ENCODE results near the gene YPEL1.
"Not testable (repeated sequence)": the region's sequence is repeated elsewhere in the genome, so short reads cannot be mapped to it uniquely, and the experiment has no call there.

YPEL1 gene

DNA sequence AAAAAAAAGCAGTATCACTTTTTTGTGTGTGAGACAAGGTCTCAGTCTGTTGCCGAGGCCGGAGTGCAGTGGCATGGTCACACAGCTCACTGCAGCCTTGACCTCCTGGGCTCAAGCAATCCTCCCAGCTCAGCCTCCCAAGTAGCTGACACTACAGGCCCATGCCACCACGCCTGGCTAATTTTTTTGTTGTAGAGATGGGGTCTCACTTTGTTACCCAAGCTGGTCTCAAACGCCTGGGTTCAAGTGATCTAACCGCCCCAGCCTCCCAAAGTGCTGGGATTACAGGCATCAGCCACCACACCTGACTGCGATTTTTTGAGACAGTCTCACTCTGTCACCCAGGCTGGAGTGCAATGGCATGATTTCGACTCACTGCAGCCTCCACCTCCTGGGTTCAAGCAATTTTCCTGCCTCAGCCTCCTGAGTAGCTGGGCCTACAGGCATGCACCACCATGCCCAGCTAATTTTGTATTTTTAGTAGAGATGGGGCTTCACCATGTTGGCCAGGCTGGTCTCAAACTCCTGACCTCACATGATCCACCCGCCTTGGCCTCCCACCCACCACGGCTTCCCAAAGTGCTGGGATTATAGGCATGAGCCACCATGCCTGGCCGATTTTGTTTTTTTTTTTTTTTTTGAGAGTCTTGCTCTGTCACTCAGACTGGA lies 15.3 kb downstream of the YPEL1 start:
- DNase-seq = not testable (repeated sequence)

DNA sequence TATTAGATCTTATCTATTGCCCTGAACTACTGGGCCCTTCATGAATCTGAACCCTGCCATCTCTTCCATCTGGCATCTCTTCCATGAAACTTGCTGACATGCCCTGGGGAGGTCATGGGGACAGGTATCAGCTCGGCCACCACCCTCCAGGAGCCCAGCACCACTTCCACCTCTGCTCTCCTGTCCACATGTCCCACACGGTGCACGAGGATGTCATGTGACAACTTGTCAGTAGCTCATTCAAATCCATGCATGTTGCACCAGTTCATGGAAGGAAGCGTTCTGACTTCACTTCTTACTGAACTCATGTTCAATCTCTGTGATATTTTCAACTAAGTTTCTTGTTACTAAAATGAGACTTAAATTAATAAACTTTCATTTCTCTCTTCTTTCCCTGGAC lies 16.6 kb downstream of the YPEL1 start:
- peak; percentile 9 for DNase-seq

DNA sequence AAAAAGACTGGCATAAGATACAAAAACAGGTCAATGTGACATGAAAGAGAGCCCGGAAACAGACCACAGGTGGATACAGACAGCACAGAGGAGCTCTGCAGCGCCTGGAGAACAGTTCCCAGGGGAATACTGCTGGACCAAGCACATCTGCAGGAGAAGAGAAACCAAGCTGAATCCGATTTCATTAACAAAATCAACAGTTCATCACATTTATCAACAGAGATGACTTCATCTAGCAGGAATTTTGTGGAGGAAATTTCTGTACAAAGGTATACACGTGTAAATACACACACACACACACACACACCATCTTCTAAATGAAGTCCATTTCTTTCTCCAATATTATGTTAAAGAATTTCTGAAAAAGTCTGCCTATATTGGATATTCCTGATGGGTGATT lies 17.1 kb downstream of the YPEL1 start:
- DNase-seq = no peak

DNA sequence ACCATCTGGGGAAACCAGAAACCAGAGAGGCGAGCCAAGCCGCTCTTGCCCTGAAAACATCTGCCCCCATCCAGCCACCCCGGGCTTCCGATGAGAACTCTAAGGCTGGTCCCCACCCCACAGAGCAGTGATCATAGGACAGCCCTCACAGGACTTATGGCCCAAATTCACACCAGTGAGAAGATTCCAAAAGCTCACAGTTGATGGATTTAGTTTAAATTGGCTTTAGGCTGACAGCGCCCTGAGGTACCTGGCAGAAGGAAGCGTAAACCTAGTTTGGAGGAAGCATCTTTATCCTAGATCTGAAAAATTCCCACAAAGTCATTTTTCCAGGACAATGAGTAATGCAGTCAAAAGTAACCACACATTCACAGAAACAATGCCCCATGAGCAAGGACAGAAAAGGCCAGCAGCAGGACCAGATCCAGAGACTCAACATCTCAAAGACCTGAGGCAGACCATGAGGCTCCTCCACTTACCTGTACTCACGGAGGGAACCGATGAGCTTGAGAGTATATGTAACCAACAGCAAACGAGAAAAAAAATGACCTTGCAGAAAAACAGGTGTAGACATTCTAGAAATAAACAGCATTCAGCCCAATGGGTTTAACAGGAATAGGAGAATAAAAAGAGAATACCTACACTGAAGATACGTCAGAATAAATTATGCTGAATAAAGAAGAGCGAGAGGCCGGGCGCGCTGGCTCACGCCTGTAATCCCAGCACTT lies 19.0 kb downstream of the YPEL1 start:
- peak; percentile 61 for DNase-seq

DNA sequence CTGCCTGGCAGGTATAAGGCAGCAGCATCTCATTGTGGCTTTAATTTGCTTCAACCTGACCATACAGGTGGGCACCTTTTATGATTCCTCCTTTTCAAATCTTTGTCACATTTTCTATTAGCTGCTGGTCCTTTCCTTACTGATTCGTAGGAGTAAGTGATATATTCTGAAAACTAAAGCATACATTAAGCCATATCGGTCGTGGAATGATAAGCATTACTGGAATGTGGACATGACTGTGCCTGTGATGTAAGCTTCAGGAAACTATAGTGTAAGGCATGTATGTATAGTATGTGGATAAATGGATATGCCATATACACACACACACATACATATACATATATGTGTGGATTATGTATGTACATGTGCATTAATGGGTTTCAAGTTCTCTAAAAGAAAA lies 20.8 kb downstream of the YPEL1 start:
- DNase-seq = no peak

DNA sequence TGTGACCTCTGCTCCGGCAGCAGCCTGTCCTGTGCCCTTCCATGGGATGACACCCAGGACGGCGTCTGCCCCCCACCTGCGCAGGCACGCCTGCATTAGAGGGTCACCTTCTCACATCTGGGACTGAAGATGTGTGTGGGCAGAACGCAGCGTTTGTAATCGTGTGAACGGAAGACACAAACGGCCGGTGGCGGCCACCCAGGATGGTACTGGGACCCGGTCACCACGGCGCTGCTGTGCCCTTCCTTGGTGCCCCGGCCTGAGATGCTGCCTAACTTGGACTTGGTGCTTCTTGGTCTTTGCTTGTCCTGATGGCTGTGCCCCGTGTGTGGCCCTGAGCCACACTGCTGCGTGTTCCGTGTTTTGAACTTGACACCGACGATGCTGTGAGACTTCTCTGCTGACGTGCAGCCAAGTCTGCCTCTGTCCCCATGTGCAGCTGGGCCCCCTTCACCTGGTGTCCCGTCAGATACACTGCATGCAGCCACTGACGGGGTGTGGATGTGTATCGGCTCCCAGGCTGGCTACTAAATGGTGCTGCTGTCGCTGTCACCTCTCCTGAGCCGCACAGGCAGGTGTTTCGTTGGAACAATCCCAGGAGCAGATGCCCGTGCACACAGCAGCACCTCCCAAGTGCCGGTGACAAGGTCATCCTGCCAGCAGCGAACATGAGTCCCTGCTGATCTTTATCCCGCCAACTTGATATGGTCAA lies 21.4 kb downstream of the YPEL1 start:
- peak; percentile 42 for DNase-seq

DNA sequence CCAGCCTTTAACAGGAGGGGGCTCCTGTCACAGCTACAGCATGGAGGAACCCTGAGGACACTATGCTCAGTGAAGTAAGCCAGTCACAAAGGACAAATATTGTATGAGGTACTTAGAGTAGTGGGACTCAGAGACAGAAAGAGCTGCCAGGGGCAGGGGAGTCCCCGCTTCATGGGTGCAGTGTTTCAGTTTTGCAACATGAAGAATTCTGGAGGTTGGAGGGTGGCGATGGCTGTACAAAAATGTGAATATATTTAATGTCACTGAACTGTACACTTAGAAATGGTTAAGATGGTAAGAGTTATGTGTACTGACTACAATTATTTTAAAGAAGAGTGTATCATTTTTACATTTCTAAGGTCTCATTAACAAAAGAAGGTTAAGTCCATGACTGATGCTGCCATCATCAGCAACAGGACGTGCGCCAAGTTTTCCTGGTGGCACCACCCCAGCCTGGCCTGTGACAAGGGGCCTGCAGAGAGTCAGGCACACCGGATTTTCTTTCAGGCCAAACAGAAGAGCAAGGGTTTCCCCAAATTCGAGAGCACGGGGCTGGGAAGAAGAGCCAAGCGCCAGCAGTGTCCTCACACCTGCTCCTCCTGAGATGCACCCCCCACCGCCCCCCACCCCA lies 22.1 kb downstream of the YPEL1 start:
- DNase-seq = no peak

DNA sequence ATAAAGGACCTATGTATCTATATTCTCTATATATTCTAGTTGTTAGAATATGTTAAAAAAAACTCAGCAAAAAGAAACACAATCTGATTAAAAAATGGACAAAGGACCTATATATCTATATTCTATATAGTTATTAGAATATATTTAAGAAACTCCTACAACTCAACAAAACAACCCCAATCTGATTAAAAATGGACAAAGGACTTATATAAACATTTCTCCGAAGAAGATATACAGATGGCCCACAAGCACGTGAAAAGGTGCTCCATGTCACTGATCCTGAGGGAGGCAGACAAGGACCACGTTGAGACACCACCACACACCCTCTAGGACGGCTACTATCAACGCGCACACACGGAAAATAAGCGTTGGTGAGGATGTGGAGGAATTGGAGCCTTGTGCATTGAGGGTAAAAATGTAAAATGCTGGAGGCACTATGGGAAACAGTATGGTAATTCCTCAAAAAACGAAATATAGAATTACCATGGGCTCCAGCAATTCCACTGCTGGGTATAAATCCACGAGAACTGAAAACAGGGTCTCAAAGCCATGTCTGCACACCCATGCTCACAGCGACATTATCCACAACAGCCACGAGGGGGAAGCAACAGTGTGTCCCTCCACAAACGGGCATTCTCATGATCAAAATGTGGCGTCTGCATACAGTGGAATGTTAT lies 22.7 kb downstream of the YPEL1 start:
- peak; percentile 90 for DNase-seq

DNA sequence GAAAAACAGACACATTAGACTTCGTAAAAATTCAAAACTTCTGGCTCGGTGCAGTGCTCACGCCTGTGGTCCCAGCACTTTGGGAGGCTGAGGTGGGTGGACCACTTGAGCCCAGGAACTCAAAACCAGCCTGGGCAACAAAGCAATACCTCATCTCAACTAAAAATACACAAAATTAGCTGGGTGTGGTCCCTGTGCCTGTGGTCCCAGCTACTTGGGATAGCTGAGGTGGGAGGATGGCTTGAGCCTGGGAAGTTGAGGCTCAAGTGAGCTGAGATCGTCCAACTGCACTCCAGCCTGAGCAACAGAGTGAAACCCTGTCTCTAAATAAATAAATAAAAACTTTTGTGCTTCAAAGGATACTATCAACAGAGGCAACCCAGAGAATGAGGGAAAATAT lies 23.7 kb downstream of the YPEL1 start:
- no peak for DNase-seq

DNA sequence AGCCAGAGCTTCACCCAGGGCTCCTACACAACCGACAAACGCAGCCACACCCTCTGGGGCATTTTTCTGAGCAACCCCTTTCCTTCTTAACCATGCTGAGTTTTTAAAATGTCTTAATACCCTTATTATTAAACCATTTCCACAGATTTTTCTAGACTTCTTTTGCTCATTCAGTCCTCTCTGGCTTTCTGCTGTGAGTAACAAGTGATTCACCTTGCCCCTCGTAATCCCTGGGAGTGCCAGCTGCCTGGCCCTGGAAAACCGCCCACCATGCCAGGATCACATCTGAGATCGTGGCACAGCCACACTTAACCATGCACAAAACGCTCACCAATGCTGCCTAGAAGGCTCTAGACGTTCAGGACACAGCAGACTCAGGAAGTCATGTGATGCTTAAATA lies 25.4 kb downstream of the YPEL1 start:
- no peak for DNase-seq

DNA sequence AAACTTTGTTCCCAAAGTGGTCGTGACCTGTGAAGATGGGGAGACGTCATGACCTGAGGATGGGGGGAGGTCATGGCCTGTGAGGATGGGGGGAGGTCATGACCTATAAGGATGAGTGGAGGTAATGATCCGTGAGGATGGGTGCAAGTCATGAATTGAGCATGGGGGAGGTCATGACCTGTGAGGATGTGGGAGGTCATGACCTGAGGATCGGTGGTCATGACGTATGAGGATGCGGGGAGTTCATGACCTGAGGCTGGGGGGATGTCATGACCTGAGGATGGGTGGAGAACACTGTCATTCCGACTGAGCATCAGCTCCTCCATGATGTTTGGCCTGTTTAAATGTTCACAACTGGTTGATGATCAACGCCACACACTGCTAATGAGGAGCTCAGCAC lies 25.9 kb downstream of the YPEL1 start:
- no peak for DNase-seq

DNA sequence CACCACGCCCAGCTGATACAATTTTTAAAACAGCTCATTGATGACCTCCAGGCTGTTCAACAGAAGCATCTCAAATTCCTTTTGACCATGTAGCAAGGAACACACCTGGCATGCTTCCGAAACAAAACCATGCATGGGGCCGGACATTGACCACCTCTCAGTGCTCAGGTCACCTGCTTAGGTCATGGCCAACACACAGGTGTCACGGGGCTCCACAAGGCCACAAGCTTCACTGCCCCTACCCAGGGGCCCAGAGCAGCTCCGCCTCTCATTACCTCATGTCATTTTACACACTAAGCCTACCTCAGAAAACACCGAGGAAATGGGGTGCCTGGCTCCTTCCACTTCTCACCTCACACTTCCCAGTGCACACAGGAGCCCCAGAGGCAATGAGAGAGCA lies 26.6 kb downstream of the YPEL1 start:
- DNase-seq = no peak

DNA sequence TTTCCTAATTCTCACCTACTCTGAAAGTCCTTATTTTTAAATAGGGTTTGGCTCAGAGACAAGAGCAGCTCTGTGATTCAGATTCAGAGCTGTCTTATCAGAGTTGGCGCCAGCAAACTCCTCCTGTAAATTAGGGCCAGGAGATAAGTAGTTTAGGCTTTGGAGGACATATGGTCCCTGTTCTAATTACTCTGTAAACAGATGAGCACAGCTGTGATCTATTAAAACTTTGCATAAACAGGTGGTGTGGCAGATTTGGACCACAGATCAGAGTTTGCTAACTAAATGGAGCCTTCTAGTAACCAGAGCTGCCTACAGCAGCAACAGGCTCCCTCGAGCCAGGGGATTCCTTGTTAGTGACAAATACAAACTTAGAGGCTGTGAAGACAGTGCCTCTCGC lies 27.9 kb downstream of the YPEL1 start:
- DNase-seq = peak; percentile 98

DNA sequence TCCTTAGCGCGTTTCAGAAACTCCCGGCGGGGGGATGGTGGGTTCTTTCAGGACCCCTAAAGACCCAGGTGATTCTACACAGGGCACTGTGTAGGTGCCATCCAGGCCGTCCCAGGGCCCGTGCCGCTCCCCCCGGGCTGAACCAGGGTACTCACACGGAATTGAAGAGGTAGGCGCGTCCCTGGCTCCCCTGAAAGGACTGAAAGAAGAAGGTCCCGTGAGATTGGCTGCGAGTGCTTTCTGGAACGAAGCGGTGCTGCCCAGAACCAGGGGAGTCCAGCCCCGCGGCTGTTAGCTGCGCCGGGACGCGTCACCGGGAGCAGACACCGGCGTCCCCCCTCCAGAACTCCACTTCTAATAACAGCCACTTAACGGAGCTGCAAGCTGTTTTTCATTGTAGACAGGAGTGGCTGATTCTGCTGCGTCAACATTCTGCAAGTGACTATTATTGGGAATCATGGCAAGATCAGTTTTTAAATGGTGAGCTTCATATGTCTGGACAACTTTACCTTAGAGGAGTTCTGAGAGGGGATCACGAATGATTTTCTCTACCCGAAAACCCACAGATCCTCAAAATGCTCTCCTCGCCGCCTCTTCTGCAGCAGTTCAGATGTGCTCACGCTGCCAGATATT lies 31.8 kb downstream of the YPEL1 start:
- no peak for DNase-seq

DNA sequence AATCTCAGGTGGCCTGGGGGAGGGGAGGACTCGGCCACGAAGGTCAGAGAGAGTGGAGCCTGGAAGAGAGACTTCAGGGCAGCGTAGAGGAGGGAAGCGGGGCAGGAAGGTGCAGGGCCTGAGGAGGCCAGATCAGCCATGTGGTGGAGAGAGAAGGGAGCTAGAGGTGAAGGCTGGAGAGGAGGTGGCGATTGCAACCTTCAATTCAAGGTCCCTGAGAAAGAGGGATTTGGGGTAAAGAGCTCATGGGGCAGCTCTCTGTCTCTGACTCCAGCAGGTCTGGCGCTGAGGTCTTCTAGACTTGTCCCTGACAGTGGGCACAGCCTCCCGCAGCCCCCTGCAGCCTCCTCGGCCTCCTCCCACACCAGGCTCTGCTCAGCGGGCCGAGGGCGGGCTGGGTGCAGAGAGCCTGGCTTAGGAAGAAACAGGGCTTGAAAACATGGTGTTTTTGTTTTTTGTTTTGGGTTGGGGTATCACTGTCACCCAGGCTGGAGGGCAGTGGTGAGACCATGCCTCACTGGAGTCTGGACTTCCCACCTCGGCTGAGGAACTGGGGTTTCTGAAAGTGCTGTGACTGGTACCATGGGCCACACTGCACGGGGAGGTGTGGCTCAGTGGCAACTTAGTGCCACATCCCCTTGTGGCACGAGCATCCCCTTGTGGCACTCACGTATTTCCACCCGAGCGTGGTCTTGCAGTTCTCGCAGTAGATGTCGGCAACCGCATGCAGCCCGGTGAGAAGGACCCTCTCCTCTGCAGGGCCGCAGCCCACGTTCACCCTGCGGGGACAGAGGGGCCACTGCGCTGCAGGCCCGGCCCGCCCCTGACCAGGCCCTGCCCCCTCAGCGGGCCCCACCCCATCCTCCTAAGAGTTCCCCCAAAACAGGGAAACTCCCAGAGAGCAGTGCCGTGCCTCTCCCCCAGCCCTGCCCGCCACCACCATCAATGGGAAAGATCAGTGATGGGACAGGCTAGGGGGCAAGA lies 32.6 kb downstream of the YPEL1 start:
- no peak for DNase-seq

DNA sequence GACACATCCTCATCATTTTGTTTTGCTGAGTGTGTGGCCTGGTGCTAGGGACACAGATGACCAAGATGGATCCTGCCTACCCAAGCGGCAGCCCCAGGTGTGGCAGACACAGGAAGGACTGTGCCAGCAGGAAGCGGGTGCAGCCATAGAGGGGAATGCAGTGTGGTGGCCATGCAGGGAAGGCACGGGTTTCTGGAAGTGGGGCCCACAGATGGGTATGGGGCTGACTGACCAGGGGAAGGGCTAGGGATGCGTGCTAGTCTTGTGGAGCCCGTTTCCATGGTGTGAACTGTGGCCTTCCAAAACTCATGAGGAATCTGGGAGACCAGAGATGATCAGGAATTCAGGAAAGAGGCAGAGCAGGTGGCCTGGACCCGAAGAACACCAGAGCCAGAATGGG lies 33.5 kb downstream of the YPEL1 start:
- DNase-seq = no peak

DNA sequence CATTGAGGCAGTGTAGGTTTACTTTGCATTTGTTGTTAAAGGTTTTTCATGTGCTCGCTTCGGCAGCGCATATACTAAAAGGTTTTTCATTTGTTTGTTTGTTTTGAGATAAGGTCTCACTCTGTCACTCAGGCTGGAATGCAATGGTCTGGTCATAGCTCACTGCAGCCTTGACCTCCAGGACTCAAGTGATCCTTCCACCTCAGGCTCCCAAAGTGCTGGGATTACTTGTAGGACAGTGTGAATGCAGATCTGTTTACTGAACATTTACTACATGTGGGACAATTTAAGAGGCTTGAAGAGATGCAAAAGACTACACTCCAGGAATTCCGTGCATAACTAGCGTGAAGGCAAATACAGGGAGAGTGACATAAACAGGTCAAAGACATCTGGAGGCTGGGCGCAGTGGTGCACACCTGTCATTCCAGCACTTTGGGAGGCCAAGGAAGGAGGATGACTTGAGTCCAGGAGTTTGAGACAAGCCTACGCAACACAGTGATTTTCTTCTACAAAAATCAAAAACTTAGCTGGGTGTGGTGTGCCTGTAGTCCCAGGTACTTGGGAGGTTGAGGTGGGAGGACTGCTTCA lies 34.1 kb downstream of the YPEL1 start:
- no peak for DNase-seq

DNA sequence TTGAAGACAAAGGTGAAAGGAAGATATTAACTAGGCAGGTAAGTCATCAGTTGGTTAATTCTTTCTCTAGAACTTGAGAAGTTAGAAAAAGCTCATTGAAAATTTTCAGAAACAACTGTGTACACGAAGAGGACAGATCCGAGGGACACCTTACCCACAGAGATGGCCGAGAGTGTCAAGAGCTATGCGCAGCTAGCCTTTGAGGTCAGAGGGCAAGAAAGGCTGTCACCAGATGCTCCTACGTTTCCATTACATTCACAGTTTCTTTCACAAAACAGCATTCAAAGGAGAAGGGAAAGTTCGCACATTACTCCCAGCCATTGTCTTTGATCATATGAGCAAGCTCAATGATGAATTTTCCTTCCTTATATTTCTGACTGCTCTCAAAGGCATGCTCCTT lies 34.8 kb downstream of the YPEL1 start:
- DNase-seq = no peak

DNA sequence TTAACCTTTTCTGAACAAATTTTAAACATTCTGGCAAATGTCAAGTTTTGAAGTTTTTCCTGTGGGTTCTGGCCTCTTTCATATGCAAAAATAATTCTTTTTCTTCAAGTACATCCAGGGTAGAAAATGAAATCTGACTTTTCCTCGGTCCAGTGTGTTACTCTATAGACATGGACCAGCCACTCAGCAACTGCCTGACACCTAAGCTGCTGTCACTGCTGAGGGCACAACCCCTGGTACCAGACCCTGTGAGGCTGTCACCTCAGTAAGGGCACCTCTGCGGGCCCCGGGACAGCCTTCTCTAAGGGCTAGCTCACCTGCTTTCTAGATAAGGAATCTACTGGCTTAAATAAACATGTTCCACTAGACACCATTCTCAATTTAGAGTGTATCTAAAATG lies 36.0 kb downstream of the YPEL1 start:
- DNase-seq = no peak

DNA sequence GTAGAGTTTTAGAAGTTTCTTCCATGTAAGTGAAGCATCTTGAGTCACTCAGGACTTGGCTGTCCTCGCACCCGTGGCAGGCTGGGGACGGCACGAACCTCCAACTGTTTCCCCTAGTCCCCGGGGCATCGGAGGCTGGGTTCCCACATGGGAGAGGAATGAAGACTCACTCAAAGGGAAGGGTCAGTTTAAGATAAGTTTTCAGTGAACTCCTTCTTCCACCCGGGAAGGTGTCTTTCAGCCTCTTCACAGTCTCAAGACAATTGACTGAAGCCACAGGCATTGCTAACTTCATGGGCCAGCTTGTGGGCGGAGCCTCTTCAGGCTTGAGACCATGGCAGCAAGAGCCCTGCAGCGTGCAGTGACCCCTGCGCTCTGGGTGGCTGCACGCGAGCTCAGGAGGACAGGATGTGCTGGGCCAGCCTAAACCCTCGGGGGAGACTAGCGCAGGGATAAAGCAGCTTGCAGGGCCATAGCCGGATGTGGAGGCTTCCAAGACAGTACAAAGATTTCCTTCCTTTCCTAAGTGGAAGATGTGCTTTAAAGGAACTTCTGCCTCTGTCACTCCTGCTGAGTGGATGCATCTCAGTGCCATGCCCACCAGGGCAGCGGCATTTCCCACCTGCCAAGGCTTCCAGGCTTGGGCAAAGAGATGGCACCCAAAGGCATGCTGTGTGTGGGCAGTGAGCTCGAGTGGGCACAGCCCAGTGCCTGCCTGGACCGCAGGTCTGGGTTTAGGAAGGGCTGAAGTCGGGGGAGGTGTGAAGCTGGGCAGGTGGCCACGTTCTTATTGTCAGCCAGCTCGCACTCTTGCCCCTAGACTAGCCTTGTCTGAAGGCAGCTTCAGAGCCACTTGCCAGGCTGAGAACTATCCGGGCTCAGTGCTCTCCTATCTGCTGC lies 36.9 kb downstream of the YPEL1 start:
- DNase-seq = peak; percentile 54

Data from NCI-H82 (cell line).